Measurements from ENCODE around the gene MPLKIP.
"Not testable (repeated sequence)": the region's sequence is repeated elsewhere in the genome, so short reads cannot be mapped to it uniquely, and the experiment has no call there.

Gene MPLKIP

DNA sequence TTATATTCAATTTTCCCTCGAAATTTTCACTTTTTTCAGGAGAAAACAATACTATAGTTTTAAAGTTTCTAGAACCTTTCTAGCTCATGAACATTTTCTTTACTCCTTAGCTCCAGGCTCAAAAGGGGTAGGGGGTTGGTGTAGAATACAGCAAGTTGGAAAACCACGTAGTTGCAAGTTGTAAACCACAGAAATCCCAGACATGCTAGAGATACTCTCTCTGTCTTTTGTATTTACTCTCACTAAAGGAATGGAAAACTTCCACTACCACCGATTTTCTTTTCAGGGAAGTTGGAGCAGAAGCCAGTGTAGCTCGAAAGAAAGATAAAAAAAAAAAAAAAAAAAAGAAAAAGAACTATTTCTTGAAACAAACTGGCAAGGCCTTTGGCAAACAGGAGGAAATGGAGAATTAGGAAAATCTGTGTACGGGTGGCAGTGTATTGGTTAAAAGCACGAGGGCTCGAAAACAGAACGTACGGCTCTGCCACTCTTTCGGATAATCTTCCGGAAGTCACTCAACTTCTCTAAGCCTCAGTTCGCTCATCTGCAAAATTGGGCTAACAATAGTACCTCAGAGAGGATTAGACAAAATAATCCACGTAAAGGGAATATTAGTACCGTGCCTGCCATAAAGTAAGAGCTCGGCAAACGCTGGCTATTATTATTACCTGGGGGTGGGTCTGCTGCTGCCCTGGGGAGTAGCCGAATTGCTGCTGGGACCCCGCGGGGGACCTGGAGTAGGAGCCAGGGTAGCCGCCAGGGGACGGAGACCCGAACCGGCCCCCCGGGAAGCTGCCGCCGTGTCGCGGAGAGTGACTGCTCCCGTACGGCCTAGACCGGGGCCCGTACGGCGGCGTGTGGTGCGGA lies 628 bp downstream of the MPLKIP start:
- DNase-seq (ENCODE audit: low read depth), result no peak

DNA sequence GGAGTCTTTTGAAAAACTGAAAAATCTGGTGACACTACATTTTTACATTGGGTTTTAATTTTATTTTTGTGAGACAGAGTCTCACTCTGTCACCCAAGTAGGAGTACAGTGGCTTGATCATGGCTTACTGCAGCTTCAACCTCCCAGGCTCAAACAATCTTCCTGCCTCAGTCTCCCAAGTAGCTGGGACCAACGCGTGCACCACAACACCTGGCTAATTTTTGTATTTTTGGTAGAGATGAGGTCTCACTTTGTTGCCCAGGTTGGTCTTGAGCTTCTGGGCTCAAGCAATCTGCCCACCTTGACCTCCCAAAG lies 11.5 kb downstream of the MPLKIP start:
- DNase-seq (ENCODE audit: low read depth), result no peak

DNA sequence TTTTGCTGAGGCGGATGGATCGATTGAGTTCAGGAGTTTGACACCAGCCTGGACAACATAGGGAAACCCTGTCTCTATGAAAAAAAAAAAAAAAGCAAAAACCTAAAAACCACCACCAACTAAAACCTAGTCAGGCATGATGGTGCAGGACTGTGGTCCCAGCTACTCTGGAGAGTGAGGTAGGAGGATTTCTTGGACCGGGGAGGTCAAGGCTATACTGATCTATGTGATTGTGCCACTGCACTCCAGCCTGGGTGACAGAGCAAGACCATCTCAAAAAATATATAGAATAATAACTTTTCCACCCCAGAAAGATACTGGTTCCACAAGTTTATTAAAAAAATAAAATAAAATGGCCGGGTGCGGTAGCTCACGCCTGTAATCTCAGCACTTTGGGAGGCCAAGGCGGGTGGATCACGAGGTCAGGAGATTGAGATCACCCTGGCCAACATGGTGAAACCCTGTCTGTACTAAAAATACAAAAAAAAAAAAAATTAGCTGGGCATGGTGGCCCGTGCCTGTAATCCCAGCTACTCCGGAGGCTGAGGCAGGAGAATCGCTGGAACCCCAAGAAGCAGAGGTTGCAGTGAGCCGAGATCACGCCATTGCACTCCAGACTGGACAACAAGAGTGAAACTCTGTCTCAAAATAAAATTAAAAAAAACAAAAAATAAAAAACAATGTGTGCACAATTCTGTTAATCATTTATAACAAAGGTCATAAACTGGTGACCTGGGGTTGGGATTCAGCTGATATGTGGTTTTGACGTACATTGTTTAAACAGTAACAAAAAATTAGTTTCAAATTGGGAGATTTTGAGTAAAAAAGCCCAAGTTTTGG lies 12.1 kb downstream of the MPLKIP start:
- not testable (repeated sequence) for DNase-seq (ENCODE audit: low read depth)

DNA sequence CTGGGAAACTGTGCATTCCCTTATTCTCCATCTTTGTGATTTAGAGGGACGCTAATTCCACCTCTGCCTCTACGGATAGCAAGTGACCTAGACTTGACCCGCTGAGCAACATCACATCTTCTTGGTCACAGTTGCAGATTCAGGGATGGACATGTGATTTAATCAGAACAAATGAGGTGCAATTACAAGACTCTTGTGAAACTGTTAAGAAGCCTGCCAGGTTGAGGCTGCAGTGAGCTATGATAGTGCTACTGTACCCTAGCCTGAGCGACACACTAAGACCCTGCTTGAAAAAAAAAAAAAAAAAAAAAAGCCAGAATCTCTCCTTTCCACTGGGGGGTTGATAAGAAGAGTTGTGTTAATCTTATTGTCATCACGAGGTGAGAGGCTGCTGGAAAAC lies 14.4 kb downstream of the MPLKIP start:
- no peak for DNase-seq (ENCODE audit: low read depth)

DNA sequence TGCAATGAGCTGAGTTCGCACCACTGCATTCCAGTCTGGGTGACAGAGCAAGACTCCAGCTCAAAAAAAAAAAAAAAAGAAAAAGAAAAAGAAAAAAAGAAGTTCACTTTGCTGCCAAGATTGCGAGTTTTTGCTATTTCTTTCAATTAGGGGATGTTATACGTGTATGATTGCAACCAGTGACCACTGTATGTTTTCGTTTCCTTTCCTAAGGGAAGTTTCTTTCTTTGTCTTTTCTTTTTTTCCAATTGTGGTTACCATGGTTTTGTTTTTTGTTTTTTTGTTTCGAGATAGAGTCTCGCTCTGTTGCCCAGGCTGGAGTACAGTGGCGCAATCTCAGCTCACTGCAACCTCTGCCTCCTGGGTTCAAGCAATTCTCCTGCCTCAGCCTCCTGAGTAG lies 16.2 kb downstream of the MPLKIP start:
- DNase-seq (ENCODE audit: low read depth), result not testable (repeated sequence)

DNA sequence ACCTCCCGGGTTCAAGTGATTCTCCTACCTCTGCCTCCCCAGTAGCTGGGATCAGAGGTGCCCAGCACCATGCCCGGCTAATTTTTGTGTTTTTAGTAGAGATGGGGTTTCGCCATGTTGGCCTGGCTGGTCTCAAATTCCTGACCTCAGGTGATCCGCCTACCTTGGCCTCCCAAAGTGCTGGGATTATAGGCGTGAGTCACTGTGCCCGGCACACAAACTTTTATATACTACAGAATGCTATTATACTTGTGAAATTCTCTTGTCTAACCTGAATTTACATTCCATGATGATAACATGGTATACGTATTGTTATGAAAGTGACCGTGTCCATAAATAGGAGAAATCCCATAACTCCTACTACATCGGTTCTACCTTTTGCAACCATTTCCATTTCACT lies 17.2 kb downstream of the MPLKIP start:
- DNase-seq (ENCODE audit: low read depth), result not testable (repeated sequence)

DNA sequence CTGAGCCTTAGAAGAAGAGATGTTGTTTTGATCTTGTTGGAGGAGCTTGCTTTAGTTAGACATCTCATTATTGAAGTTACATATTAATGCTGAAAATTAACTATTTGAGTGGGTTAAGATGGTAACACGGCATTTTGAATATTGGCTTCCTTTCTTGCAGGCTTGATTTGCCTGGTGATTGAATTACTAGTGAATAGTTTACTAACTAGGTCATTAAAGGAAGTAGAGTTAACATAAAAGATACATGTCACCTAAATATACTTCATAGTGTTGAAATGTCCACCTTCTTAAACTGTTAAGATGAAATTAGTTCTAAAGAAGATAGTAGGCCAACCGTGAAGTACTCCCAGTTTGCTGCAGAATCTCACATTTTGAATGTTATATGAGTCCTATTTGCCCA lies 18.5 kb downstream of the MPLKIP start:
- no peak for DNase-seq (ENCODE audit: low read depth)

DNA sequence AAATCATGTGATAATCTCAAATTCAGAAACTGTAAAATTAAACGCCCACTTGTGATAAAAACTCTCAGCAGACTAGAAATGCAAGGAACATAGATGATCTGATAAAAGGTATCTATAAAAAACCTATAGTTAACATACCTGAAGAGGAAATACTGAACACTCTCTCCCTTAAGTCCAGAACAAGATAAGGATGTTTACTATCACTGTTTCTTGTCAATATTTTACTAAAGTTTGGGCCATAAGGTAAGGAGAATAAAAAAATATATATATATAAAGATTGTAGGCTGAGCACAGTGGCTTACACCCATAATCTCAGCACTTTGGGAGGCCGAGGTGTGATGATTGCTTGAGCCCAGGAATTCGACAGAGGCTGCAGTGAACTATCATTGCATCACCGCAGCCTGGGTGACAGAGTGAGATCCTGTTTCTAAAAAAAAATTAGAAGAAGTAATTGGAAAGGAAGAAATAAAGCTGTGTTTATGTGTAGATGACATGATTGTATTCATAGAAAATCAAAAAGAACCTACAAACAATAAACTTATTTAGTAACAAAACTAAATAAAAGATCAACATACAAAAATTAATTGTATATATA lies 28.4 kb downstream of the MPLKIP start:
- DNase-seq (ENCODE audit: low read depth), result no peak

DNA sequence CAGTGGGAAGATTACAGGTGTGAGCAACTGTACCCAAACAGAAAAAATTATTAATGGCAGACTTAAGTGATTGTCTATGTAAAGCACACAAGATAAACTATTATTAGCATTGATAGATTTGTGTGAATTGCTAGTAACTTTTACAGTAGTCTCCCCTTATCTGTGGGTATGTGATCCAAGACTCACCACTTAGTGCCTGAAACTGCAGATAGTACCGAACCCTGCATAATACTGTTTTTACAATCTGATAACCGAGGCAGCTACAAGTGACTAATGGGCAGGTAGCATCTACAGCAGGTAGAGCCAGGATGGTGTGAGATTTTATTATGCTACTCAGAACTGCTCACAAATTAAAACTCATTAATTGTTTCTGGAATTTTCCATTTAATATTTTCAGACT lies 31.5 kb downstream of the MPLKIP start:
- DNase-seq (ENCODE audit: low read depth), result no peak

DNA sequence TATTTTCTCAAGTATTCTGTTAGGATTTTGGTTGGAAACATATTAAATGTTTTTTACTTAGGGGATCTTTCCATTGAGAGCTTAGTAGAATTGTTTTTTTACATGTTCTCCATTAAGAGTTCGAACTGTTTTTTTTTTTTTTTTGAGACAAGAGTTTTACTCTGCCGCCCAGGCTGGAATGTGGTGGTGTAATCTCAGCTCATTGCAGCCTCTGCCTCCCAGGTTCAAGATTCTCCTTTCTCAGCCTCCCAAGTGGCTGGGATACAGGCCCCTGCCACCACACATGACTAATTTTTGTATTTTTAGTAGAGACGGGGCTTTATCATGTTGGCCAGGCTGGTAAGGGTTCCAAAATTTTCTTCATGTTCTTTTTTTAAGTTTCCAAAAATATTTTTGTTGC lies 33.2 kb downstream of the MPLKIP start:
- no peak for DNase-seq (ENCODE audit: low read depth)

DNA sequence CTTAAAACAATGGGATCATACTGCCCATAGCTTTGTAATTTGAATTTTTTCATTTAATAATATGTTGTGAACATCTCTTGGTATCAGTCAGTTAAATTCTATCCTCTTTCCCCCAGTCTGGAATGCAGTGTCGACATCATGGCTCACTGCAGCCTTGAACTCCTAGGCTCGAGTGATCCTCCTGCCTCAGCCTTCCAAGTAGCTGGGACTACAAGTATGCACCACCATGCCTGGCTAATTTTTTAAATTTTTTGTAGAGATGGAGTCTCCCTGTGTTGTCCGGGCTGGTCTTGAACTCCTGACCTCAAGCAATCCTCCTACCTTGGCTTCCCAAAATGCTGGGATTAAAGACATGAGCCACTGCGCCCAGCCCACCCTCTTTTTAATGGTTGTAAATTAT lies 34.6 kb downstream of the MPLKIP start:
- no peak for DNase-seq (ENCODE audit: low read depth)

DNA sequence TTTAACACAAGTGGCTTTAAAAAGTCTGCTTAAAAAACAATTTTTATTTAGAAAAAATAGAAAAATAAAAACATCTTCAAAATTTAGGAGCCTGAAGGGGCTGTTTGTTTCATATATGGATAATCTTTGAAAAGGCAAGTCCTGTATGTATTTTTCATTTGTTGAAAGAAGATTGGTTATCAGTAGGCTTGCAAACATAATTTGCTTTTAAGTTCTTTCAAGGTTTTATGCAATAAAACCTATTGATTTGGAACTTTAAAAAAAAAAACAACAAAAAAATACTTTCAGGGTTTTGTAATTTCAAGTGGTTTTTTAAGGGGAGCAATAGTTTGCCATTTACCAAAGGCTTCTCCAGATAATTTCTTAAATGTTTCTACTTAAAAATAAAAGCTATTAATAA lies 35.6 kb downstream of the MPLKIP start:
- DNase-seq (ENCODE audit: low read depth), result no peak

DNA sequence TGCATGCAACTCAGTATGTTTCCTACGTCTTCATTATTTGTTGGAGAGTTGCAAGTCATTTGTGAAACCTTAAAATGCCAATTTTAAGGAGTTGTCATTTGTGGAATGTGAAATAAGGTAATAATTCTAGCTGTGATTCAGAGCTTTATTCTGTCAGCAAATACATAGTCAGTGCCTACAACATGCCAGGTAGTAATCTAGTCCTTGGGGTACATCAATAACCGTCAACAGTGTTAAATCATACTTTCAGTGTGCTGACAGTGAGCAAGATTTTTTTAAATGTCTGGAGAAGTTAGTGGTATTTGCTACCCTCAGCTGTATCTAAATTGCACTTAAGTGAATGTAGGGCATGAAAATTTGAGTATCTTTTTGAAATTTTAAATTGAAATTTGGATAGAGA lies 36.7 kb downstream of the MPLKIP start:
- DNase-seq (ENCODE audit: low read depth), result no peak

DNA sequence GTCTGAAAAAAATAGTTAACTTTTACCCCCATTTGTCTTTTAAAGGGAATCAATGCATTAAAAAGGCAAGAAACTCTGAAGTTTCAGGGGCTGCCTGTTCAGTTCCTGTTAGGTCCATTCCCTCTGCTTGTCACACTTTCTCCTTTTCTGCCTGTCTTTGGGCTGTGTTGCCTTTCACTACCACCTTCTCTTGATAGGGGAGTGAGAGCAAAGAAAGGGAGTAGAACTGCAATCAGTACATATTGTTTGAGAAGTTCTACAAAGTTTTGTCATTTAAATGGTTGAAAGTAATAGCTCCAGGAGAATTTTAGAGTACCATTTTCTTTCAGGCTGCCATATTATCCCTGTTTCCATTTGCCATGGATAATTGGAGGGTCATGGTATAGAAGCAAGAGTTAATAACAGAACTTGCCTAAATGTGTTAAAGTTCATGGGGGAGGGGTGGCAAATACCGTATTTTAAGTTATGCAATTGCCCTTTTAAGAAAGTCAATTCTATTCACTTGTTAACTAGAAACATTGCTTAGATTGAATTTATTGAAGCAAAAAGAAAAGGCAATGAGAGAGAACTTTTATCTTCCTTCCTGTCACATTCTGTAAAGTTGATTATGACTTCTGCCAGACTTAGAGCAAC lies 38.6 kb downstream of the MPLKIP start:
- no peak for DNase-seq (ENCODE audit: low read depth)

DNA sequence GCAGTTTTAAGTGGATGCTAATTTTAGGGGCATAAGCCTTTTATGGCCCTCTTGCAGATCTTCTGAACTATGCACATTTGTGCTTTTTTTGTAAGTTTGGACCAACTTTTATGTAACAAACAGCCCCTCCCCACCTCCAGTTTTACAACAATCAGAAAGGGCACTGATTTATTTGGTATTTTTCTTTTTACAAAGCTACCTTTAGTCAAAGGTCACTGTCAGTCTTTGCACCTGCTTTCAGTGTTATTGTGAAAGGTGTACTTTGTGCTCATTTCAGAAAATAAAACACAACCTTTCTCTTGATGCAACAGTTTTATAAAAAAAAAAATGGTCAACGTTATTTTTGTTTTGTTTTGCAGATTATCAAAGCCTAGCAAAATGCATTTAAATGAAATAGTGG lies 39.2 kb downstream of the MPLKIP start:
- no peak for DNase-seq (ENCODE audit: low read depth)

DNA sequence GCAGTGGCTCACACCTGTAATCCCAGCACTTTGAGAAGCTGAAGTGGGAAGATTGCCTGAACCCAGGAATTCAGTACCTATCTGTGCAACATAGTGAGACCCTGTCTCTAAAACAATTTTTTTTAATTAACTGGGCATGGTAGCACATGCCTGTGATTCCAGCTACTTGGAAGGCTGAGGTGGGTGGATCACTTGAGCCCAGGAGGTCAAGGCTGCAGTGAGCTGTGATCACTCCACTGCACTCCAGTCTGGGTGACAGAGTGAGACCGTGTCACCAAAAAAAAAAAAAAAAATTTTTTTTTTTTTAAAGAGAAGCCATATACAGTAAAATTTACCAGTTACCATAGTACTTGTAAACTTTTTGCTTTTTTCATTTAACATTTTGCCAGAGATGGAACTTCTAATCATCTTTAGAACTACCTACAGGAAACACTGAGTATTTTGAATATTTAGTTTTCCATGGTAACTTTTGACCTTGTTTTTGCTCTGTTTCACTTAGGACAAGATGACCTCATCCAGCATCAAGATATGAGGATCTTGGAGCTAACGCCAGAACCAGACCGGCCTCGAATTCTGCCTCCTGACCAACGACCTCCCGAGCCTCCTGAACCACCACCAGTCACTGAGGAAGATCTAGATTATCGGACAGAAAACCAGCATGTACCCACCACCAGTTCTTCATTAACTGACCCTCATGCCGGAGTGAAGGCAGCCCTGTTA lies 40.6 kb downstream of the MPLKIP start:
- DNase-seq (ENCODE audit: low read depth), result no peak

DNA sequence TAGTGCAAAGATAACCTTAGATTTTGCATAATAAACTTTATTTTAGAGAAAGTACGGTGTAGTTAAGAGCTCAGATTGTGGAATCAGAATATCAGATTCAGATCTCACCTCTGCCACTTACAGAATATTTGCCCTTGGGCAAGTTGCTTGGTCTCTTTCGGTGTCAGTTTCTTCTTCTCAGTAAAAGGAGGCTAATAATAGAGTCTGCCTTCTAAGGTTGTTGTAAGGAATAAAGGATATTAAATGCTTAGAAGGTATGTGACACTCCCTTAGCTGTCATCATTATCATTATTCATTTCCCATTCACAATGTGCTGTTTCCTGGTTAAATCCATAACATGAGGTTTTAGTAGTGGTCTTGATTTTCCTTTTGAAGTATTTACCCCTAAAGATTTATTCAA lies 42.2 kb downstream of the MPLKIP start:
- no peak for DNase-seq (ENCODE audit: low read depth)

DNA sequence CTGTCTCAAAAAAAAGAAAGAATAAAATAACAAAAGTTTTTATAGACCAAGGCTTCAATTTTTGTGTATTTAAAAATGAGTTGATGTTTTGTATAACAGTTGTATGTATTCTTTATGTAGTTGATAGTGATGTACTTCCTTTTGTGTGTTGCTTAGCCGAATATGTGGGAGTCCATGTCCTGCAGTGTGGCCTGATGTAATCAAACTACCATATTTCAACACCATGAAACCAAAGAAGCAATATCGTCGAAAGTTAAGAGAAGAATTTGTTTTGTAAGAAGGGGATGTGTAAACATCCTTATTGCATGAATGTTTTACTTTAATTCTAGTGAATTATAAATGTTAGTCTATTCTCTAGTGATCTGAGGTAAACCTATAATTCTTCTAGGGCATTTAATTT lies 56.6 kb downstream of the MPLKIP start:
- no peak for DNase-seq (ENCODE audit: low read depth)

Data from stimulated activated CD4-positive, alpha-beta T cell treated with anti-CD3 and anti-CD28 coated beads, Interleukin-2, amount 100 ng/mL, for 4 hours (primary cell).